GM12874 (cell line): ENCODE data around the gene OR10H4.

ENCODE experiments used
- CTCF ChIP-seq: IDR thresholded peaks from 2 replicates; pipeline ENCODE4 v1.5.1; 2011; ENCODE audit warnings: low read depth, mild to moderate bottlenecking, control low read depth, low read length, moderate library complexity; ENCODE audit not compliant: insufficient read depth

Gene OR10H4

GRCh38 chr19:15964231-15964630 lies 15.4 kb downstream of the OR10H4 start:
- TF ChIP-seq CTCF, result no peak

- 0 out of 2 replicates have a peak, but pooled peaks have one; percentile 15 for TF ChIP-seq CTCF
Measured at GRCh38 chr19:15971224-15971780, 22.5 kb downstream of the OR10H4 start.

GRCh38 chr19:15974856-15975255 lies 26.0 kb downstream of the OR10H4 start:
- no peak for TF ChIP-seq CTCF

- no peak for TF ChIP-seq CTCF
Measured at GRCh38 chr19:15976836-15977689, 28.3 kb downstream of the OR10H4 start.

- no peak for TF ChIP-seq CTCF
Measured at GRCh38 chr19:15977690-15978089, 28.9 kb downstream of the OR10H4 start.

GRCh38 chr19:15979293-15979692 lies 30.5 kb downstream of the OR10H4 start:
- TF ChIP-seq CTCF, result no peak

GRCh38 chr19:15986701-15987100 lies 37.9 kb downstream of the OR10H4 start:
- TF ChIP-seq CTCF, result no peak
